ENCODE data around the gene PDE4D. TPM values are rescaled to one million over a fixed set of nuclear protein-coding genes. Genes with fewer than 3 reads are reported as not detected.

Gene PDE4D
- total and polyA plus RNA-seq, 2 experiments from 2014 or later, result 4.3 to 9.7 TPM

- no peak overlapping the region for H3K4me3 ChIP-seq
- no peaks in the 10 kb centered on the region for H3K9me2 ChIP-seq (ENCODE audit: insufficient read depth)
- H3K4me2 ChIP-seq (ENCODE audit: unreplicated experiment), result no peak overlapping the region
- H3K9ac ChIP-seq, result no peak overlapping the region
- H3K27ac ChIP-seq, result no peak overlapping the region
- TF ChIP-seq EZH2phosphoT487 (IDR thresholded peaks at IDR 0.05; ENCODE audit: insufficient read depth, low read depth) (no peak), EZH2 (IDR thresholded peaks at IDR 0.05; ENCODE audit: insufficient read depth, poor library complexity, severe bottlenecking) (no peak)
- peaks cover 3% of the 10 kb centered on the region; the same call in 1 of the 2 replicates for H3K4me1 ChIP-seq (ENCODE audit: insufficient read depth)
- no peak overlapping the region for H2AFZ ChIP-seq
- H3K36me3 ChIP-seq (ENCODE audit: low read depth), result no peaks in the 10 kb centered on the region
- H3K9me3 ChIP-seq (ENCODE audit: low read depth), result no peaks in the 10 kb centered on the region
- H4K20me1 ChIP-seq (ENCODE audit: insufficient read depth), result no peaks in the 10 kb centered on the region
- H3K79me2 ChIP-seq (ENCODE audit: insufficient read depth), result no peaks in the 10 kb centered on the region
- H3F3A ChIP-seq (ENCODE audit: insufficient read depth), result no peaks in the 10 kb centered on the region; the same call in 1 of the 2 replicates
- DNase-seq, result no peak
- H3K27me3 ChIP-seq (replicated peaks; ENCODE audit: insufficient read depth), result peaks cover 81% of the 10 kb centered on the region
- in situ Hi-C loops (cut with MboI), result no loop called here
- 71 to 80% methylated on average over 2 of the region's 2 CpGs for WGBS, 2 experiments (ENCODE audit: low coverage in 1 of 2, low lambda C conversion rate in 2 of 2, missing lambda C conversion rate in 2 of 2)
Observed at GRCh38 chr5:59829922-59830321, 63.6 kb downstream of the PDE4D start.

- H3K27ac ChIP-seq, result no peak overlapping the region
- no peaks in the 10 kb centered on the region for H3K9me2 ChIP-seq (ENCODE audit: insufficient read depth)
- H3K4me3 ChIP-seq, result no peak overlapping the region
- H3K9me3 ChIP-seq (ENCODE audit: low read depth), result no peaks in the 10 kb centered on the region
- H3K79me2 ChIP-seq (ENCODE audit: insufficient read depth), result no peaks in the 10 kb centered on the region
- no peaks in the 10 kb centered on the region for H4K20me1 ChIP-seq (ENCODE audit: insufficient read depth)
- peak; percentile 48 for DNase-seq
- H3K4me2 ChIP-seq (ENCODE audit: unreplicated experiment), result no peak overlapping the region
- H3K4me1 ChIP-seq (ENCODE audit: insufficient read depth), result peaks cover 3% of the 10 kb centered on the region; the same call in 1 of the 2 replicates
- H2AFZ ChIP-seq, result no peak overlapping the region
- no peak overlapping the region for H3K9ac ChIP-seq
- TF ChIP-seq EZH2 (IDR thresholded peaks at IDR 0.05; ENCODE audit: insufficient read depth, poor library complexity, severe bottlenecking) (no peak), EZH2phosphoT487 (IDR thresholded peaks at IDR 0.05; ENCODE audit: insufficient read depth, low read depth) (peak; percentile 100)
- H3K27me3 ChIP-seq (replicated peaks; ENCODE audit: insufficient read depth), result peaks cover 81% of the 10 kb centered on the region
- H3F3A ChIP-seq (ENCODE audit: insufficient read depth), result no peaks in the 10 kb centered on the region; the same call in 1 of the 2 replicates
- 0% methylated on average over 1 of the region's 1 CpG for WGBS, 2 experiments (ENCODE audit: low coverage in 1 of 2, low lambda C conversion rate in 2 of 2, missing lambda C conversion rate in 2 of 2)
- H3K36me3 ChIP-seq (ENCODE audit: low read depth), result no peaks in the 10 kb centered on the region
- in situ Hi-C loops (cut with MboI), result no loop called here
Observed at GRCh38 chr5:59829386-59829785, 64.1 kb downstream of the PDE4D start.

GRCh38 chr5:59828623-59829022 lies 64.9 kb downstream of the PDE4D start:
- H3K9me3 ChIP-seq (ENCODE audit: low read depth), result no peaks in the 10 kb centered on the region
- no peaks in the 10 kb centered on the region for H3K9me2 ChIP-seq (ENCODE audit: insufficient read depth)
- H3K27ac ChIP-seq, result no peak overlapping the region
- H2AFZ ChIP-seq, result no peak overlapping the region
- no peak for DNase-seq
- no peaks in the 10 kb centered on the region for H3K36me3 ChIP-seq (ENCODE audit: low read depth)
- whole genome bisulfite sequencing, 2 experiments (ENCODE audit: low coverage in 1 of 2, low lambda C conversion rate in 2 of 2, missing lambda C conversion rate in 2 of 2), result 36 to 44% methylated on average over 3 of the region's 3 CpGs
- H3K4me1 ChIP-seq (ENCODE audit: insufficient read depth), result peaks cover 3% of the 10 kb centered on the region; the same call in 1 of the 2 replicates
- H3K4me2 ChIP-seq (ENCODE audit: unreplicated experiment), result no peak overlapping the region
- H3K79me2 ChIP-seq (ENCODE audit: insufficient read depth), result no peaks in the 10 kb centered on the region
- TF ChIP-seq EZH2phosphoT487 (IDR thresholded peaks at IDR 0.05; ENCODE audit: insufficient read depth, low read depth) (no peak), EZH2 (IDR thresholded peaks at IDR 0.05; ENCODE audit: insufficient read depth, poor library complexity, severe bottlenecking) (no peak)
- H3K4me3 ChIP-seq, result no peak overlapping the region
- in situ Hi-C loops (cut with MboI), result no loop called here
- H3K27me3 ChIP-seq (replicated peaks; ENCODE audit: insufficient read depth), result peaks cover 81% of the 10 kb centered on the region
- H4K20me1 ChIP-seq (ENCODE audit: insufficient read depth), result no peaks in the 10 kb centered on the region
- H3K9ac ChIP-seq, result no peak overlapping the region
- H3F3A ChIP-seq (ENCODE audit: insufficient read depth), result no peaks in the 10 kb centered on the region; the same call in 1 of the 2 replicates

- H3K27me3 ChIP-seq (replicated peaks; ENCODE audit: insufficient read depth), result peaks cover 81% of the 10 kb centered on the region
- WGBS, 2 experiments (ENCODE audit: low coverage in 1 of 2, low lambda C conversion rate in 2 of 2, missing lambda C conversion rate in 2 of 2), result 17 to 27% methylated on average over 1 of the region's 1 CpG
- H3K79me2 ChIP-seq (ENCODE audit: insufficient read depth), result no peaks in the 10 kb centered on the region
- no peak for DNase-seq
- H3K36me3 ChIP-seq (ENCODE audit: low read depth), result no peaks in the 10 kb centered on the region
- no peak overlapping the region for H2AFZ ChIP-seq
- H4K20me1 ChIP-seq (ENCODE audit: insufficient read depth), result no peaks in the 10 kb centered on the region
- TF ChIP-seq EZH2 (IDR thresholded peaks at IDR 0.05; ENCODE audit: insufficient read depth, poor library complexity, severe bottlenecking), result no peak
- no peak for TF ChIP-seq EZH2phosphoT487 (IDR thresholded peaks at IDR 0.05; ENCODE audit: insufficient read depth, low read depth)
- no peaks in the 10 kb centered on the region for H3K9me3 ChIP-seq (ENCODE audit: low read depth)
- no peak overlapping the region for H3K4me2 ChIP-seq (ENCODE audit: unreplicated experiment)
- H3K9ac ChIP-seq, result no peak overlapping the region
- in situ Hi-C loops (cut with MboI), result no loop called here
- H3K4me1 ChIP-seq (ENCODE audit: insufficient read depth), result peaks cover 3% of the 10 kb centered on the region; the same call in 1 of the 2 replicates
- no peaks in the 10 kb centered on the region for H3K9me2 ChIP-seq (ENCODE audit: insufficient read depth)
- H3K4me3 ChIP-seq, result no peak overlapping the region
- no peak overlapping the region for H3K27ac ChIP-seq
- H3F3A ChIP-seq (ENCODE audit: insufficient read depth), result no peaks in the 10 kb centered on the region; the same call in 1 of the 2 replicates
Observed at GRCh38 chr5:59826996-59827395, 66.5 kb downstream of the PDE4D start.

Data from GM23248 (cell line).